ENCODE results near the gene SORCS2.

DNA sequence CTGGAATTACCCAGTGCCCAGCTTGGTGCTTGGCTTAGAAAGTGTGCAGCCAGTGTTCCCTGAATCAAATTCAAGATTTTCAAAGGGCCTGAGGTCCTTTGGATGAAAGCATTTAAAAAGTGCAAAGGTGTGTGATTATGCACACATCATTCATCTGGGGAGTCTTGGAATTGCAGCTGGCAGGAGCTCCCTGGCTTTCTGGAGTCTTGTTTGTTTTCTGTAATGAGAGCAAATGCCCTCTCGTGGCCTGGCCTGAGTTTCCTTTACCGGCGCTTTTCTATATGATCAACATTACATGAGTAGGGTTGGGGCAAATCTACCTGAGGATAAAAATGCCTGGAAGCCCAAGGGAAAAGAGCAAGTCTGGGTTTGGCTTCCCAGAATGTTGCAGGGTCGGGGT, 24.6 kb upstream of the SORCS2 start:
- TF ChIP-seq EGR1 (IDR thresholded peaks at IDR 0.05; ENCODE audit: borderline replicate concordance, low read depth, low read length) = no peak
- TF ChIP-seq, protein P1, sequence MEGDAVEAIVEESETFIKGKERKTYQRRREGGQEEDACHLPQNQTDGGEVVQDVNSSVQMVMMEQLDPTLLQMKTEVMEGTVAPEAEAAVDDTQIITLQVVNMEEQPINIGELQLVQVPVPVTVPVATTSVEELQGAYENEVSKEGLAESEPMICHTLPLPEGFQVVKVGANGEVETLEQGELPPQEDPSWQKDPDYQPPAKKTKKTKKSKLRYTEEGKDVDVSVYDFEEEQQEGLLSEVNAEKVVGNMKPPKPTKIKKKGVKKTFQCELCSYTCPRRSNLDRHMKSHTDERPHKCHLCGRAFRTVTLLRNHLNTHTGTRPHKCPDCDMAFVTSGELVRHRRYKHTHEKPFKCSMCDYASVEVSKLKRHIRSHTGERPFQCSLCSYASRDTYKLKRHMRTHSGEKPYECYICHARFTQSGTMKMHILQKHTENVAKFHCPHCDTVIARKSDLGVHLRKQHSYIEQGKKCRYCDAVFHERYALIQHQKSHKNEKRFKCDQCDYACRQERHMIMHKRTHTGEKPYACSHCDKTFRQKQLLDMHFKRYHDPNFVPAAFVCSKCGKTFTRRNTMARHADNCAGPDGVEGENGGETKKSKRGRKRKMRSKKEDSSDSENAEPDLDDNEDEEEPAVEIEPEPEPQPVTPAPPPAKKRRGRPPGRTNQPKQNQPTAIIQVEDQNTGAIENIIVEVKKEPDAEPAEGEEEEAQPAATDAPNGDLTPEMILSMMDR (IDR thresholded peaks at IDR 0.05; ENCODE audit: control extremely low read depth in 1 of 3, insufficient read depth in 1 of 3, low read depth in 1 of 3, low read length in 3 of 3) = no peak
- TF ChIP-seq YY1 (IDR thresholded peaks at IDR 0.05; ENCODE audit: low read depth, low read length) = no peak
- TF ChIP-seq SRF (IDR thresholded peaks at IDR 0.05; ENCODE audit: low read depth, low read length) = no peak
- no peak for TF ChIP-seq EZH2 (IDR thresholded peaks at IDR 0.05; ENCODE audit: low read depth, low read length, severe bottlenecking)
- TF ChIP-seq POLR2A (IDR thresholded peaks at IDR 0.05; ENCODE audit: control extremely low read depth in 1 of 2, low read depth in 2 of 2, low read length in 2 of 2) = no peak
- TF ChIP-seq POLR2AphosphoS5 (IDR thresholded peaks at IDR 0.05; ENCODE audit: low read depth, low read length) = no peak
- no peak for TF ChIP-seq RBBP5 (IDR thresholded peaks at IDR 0.05; ENCODE audit: borderline replicate concordance, low read depth, low read length)
- no peak for TF ChIP-seq SIN3A (conservative IDR thresholded peaks at IDR 0.05 in 1 of 2, IDR thresholded peaks at IDR 0.05 in 1 of 2; ENCODE audit: low read depth in 1 of 2, low read length in 2 of 2)
- TF ChIP-seq TEAD4 (IDR thresholded peaks at IDR 0.05; ENCODE audit: low read depth, low read length) = no peak
- TF ChIP-seq CEBPB (IDR thresholded peaks at IDR 0.05; ENCODE audit: low read depth, low read length) = no peak
- no peak for TF ChIP-seq TCF12 (IDR thresholded peaks at IDR 0.05; ENCODE audit: low read depth, low read length)
